NCI-H82 (cell line): ENCODE results near the gene C17orf75.

ENCODE experiments used
- DNase-seq: peaks from one replicate; lab custom pipeline; 2025; lab: John Stamatoyannopoulos, UW

The C17orf75 gene

GRCh38 chr17:32302860-32303649 is 38.9 kb downstream of the C17orf75 start:
- peak; percentile 37 for DNase-seq

GRCh38 chr17:32302037-32302436 is 39.9 kb downstream of the C17orf75 start:
- DNase-seq, result no peak

GRCh38 chr17:32299580-32300164 is 42.3 kb downstream of the C17orf75 start:
- DNase-seq, result peak; percentile 94

GRCh38 chr17:32298721-32299579 is 43.0 kb downstream of the C17orf75 start:
- peak; percentile 99 for DNase-seq

- peak; percentile 97 for DNase-seq
Measured at GRCh38 chr17:32298298-32298697, 43.7 kb downstream of the C17orf75 start.

GRCh38 chr17:32297860-32298259 is 44.1 kb downstream of the C17orf75 start:
- peak; percentile 53 for DNase-seq

GRCh38 chr17:32297424-32297823 is 44.5 kb downstream of the C17orf75 start:
- DNase-seq, result no peak

- DNase-seq, result no peak
Measured at GRCh38 chr17:32292094-32292493, 49.9 kb downstream of the C17orf75 start.

- DNase-seq, result no peak
Measured at GRCh38 chr17:32289471-32290070, 52.4 kb downstream of the C17orf75 start.

GRCh38 chr17:32288615-32289014 is 53.4 kb downstream of the C17orf75 start:
- no peak for DNase-seq

GRCh38 chr17:32287804-32288511 is 54.0 kb downstream of the C17orf75 start:
- DNase-seq, result no peak

- no peak for DNase-seq
Measured at GRCh38 chr17:32286518-32286900, 55.5 kb downstream of the C17orf75 start.

- no peak for DNase-seq
Measured at GRCh38 chr17:32285746-32286517, 56.0 kb downstream of the C17orf75 start.

GRCh38 chr17:32285306-32285705 is 56.7 kb downstream of the C17orf75 start:
- DNase-seq, result no peak

- DNase-seq, result no peak
Measured at GRCh38 chr17:32283745-32284201, 58.2 kb downstream of the C17orf75 start.

- peak; percentile 68 for DNase-seq
Measured at GRCh38 chr17:32281011-32281451, 60.9 kb downstream of the C17orf75 start.

GRCh38 chr17:32279891-32280716 is 61.9 kb downstream of the C17orf75 start:
- peak; percentile 96 for DNase-seq

GRCh38 chr17:32278815-32279214 is 63.2 kb downstream of the C17orf75 start:
- no peak for DNase-seq
